ENCODE results near the gene DNAH11.

DNAH11 gene

GRCh38 chr7:21749378-21749777, 206.5 kb downstream of the DNAH11 start:
- DNase-seq (ENCODE audit: low spot score), result no peak
- no peak overlapping the region for H3K4me3 ChIP-seq
- no peak overlapping the region for H3K27ac ChIP-seq
- TF ChIP-seq, protein P1, sequence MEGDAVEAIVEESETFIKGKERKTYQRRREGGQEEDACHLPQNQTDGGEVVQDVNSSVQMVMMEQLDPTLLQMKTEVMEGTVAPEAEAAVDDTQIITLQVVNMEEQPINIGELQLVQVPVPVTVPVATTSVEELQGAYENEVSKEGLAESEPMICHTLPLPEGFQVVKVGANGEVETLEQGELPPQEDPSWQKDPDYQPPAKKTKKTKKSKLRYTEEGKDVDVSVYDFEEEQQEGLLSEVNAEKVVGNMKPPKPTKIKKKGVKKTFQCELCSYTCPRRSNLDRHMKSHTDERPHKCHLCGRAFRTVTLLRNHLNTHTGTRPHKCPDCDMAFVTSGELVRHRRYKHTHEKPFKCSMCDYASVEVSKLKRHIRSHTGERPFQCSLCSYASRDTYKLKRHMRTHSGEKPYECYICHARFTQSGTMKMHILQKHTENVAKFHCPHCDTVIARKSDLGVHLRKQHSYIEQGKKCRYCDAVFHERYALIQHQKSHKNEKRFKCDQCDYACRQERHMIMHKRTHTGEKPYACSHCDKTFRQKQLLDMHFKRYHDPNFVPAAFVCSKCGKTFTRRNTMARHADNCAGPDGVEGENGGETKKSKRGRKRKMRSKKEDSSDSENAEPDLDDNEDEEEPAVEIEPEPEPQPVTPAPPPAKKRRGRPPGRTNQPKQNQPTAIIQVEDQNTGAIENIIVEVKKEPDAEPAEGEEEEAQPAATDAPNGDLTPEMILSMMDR (IDR thresholded peaks at IDR 0.05), result no peak

GRCh38 chr7:21753071-21753470, 210.2 kb downstream of the DNAH11 start:
- Histone ChIP-seq H3K4me3 (no peak overlapping the region), H3K27ac (no peak overlapping the region)
- DNase-seq (ENCODE audit: low spot score), result no peak
- TF ChIP-seq, protein P1 (IDR thresholded peaks at IDR 0.05), result no peak

DNA sequence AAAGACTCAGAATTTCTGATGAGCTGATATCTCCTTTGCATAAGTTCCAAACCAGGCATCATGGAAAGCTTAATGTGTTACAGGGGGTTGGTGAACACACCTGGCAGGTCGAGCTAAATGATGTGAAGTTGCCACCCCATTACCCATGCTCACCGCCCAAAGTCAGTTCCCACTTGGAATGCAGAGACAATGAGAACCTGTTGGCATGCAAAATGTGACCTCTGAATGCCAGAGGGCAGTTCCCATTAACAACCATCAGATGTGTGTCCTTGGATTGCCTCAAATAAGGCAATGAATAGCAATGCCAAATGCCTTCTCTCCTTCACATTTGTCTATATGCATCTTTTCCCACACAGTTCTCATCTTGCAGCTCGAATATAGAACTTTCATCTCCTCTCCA, 212.1 kb downstream of the DNAH11 start:
- H3K4me3 ChIP-seq, result no peak overlapping the region
- TF ChIP-seq, protein P1 (IDR thresholded peaks at IDR 0.05), result no peak
- DNase-seq (ENCODE audit: low spot score), result no peak
- H3K27ac ChIP-seq, result no peak overlapping the region

GRCh38 chr7:21757537-21758282, 214.9 kb downstream of the DNAH11 start:
- H3K4me3 ChIP-seq, result no peak overlapping the region
- TF ChIP-seq, protein P1 (IDR thresholded peaks at IDR 0.05), result no peak
- H3K27ac ChIP-seq, result no peak overlapping the region
- no peak for DNase-seq (ENCODE audit: low spot score)

- no peak overlapping the region for H3K27ac ChIP-seq
These were observed 215.4 kb downstream of the DNAH11 start for GRCh38 chr7:21758286-21758685.

DNA sequence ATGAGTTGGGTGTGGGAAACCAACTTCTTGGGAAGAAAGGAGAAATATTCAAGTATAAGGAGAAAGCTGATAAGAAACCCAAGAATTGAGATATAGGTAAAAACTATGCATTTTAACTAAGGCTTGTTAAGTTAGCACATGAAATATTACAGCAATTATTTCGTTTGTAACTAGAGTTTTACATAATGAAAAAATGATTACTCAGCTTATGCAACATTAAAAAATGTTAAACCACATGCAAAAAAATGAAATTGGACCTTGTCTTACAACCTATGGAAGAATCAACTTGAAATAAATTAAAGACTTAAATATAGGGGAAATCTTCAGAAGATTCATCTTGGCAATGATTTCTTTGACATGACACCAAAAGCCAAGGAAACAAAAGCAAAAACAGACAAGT, 219.6 kb downstream of the DNAH11 start:
- TF ChIP-seq, protein P1 (IDR thresholded peaks at IDR 0.05), result no peak
- Histone ChIP-seq H3K4me3 (no peak overlapping the region), H3K27ac (no peak overlapping the region)
- no peak for DNase-seq (ENCODE audit: low spot score)

More at GRCh38 chr7:21758286-21758685, 215.4 kb downstream of the DNAH11 start:
- no peak for DNase-seq (ENCODE audit: low spot score)
- TF ChIP-seq, protein P1 (IDR thresholded peaks at IDR 0.05), result no peak
- no peak overlapping the region for H3K4me3 ChIP-seq

GRCh38 chr7:21763818-21764217, 221.0 kb downstream of the DNAH11 start:
- TF ChIP-seq, protein P1 (IDR thresholded peaks at IDR 0.05), result no peak
- Histone ChIP-seq H3K4me3 (no peak overlapping the region), H3K27ac (no peak overlapping the region)
- no peak for DNase-seq (ENCODE audit: low spot score)
